Smooth muscle cell of the coronary artery (primary cell): ENCODE measurements around the gene FAM180A. TPM values are rescaled to one million over a fixed set of nuclear protein-coding genes. Genes with fewer than 3 reads are reported as not detected.

ENCODE experiments used
- total RNA-seq: library from RNA; depleted of rRNA; stranded (reverse); fragments of >200 nt; gene quantifications from 2 replicates; pipeline ENCODE4 v1.2.3, GENCODE V29; 2014; ENCODE audit warnings: low replicate concordance

The FAM180A gene
- 7.2 and 16.3 TPM in 2 replicates for total RNA-seq

DNA sequence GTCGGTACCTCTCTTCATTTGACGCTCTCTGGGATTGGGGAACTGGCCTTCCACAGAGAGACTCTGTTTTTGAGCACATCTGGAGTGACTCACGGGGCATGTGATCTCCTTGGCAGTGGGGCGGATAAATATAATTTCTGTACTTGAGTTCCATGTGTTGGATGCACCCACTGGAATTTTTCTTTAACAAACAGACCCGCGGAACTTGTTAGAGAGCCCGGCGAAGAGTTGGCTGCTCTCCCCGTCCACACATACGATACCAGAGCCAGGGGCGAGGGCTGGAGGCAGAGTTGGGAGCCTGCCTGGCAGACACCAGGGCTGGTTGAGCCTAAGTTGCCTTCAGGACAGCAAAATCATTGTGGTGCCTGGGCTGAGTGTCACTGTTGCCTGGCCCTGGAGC, at the start of gene FAM180A:
Gene FAM180A (minus strand): TSS at position 44 of the 400 bp plus-strand sequence. CDS start 233 bp downstream, outside the sequence.

GRCh38 chr7:135728136-135728669, 20.4 kb downstream of the FAM180A start, which contains the start of gene SLC13A4:
Gene SLC13A4, minus strand, starts transcription at chr7:135728186. Its CDS starts 690 bp downstream, at chr7:135727496.

Other genes with a start within 250 kb of the FAM180A start
- gene CNOT4, start 238.7 kb downstream of the FAM180A start, total RNA-seq: 7.5 and 8.9 TPM in 2 replicates
- 22.2 and 33.1 TPM in 2 replicates for gene NUP205, start 190.9 kb downstream of the FAM180A start, total RNA-seq
- gene STMP1, start 86.3 kb downstream of the FAM180A start, total RNA-seq: 7.3 and 12.0 TPM in 2 replicates
- 0.08 and 0.12 TPM in 2 replicates for gene SLC13A4, start 20.6 kb downstream of the FAM180A start, total RNA-seq
- 68.1 and 124 TPM in 2 replicates for gene MTPN, start 228.5 kb upstream of the FAM180A start, total RNA-seq